Measurements from ENCODE around the gene EFL1. TPM values are rescaled to one million over a fixed set of nuclear protein-coding genes. Genes with fewer than 3 reads are reported as not detected.

The EFL1 gene
- total and polyA plus RNA-seq, 4 donors: 3.2 to 10.1 (median 6.1) TPM

GRCh38 chr15:82135638-82136037, 126.9 kb downstream of the EFL1 start:
- H3K27me3 ChIP-seq (ENCODE audit: control insufficient read depth in 4 of 4, insufficient read depth in 4 of 4, low read length in 3 of 4): no peaks in the 10 kb centered on the region
- no peak for TF ChIP-seq YY1 (IDR thresholded peaks at IDR 0.05)
- TF ChIP-seq FOXA2 (IDR thresholded peaks at IDR 0.05): no peak
- TF ChIP-seq REST (IDR thresholded peaks at IDR 0.05): no peak
- TF ChIP-seq HNF4A (conservative IDR thresholded peaks at IDR 0.05): no peak
- TF ChIP-seq CTCF (IDR thresholded peaks at IDR 0.05; ENCODE audit: low read depth, low read length, missing input control): no peak
- TF ChIP-seq MAX (IDR thresholded peaks at IDR 0.05): no peak
- no peak for TF ChIP-seq GABPA (IDR thresholded peaks at IDR 0.05 in 1 of 2, conservative IDR thresholded peaks at IDR 0.05 in 1 of 2)
- no peak for TF ChIP-seq RAD21 (IDR thresholded peaks at IDR 0.05)
- DNase-seq (ENCODE audit: low spot score): no peak
- no peak overlapping the region for H3K4me3 ChIP-seq (ENCODE audit: low read depth in 1 of 3, low read length in 3 of 3)
- H3K9ac ChIP-seq (ENCODE audit: low read depth in 1 of 2, low read length in 2 of 2): no peak overlapping the region
- peaks cover 5 to 17% (median 10%) of the 10 kb centered on the region in 4 donors for H3K4me1 ChIP-seq (ENCODE audit: control insufficient read depth in 4 of 4, insufficient read depth in 4 of 4, low read length in 3 of 4)
- 99% methylated on average over 3 of the region's 3 CpGs for WGBS
- H3K36me3 ChIP-seq (ENCODE audit: control insufficient read depth in 4 of 4, insufficient read depth in 3 of 4, low read depth in 1 of 4, low read length in 3 of 4): peaks cover 0 to 2% (median 0%) of the 10 kb centered on the region in 4 donors
- H3K27ac ChIP-seq (ENCODE audit: low read depth in 1 of 2, low read length in 2 of 2): no peak overlapping the region
- H3K9me3 ChIP-seq (ENCODE audit: control insufficient read depth in 4 of 4, low read length in 3 of 4): no peaks in the 10 kb centered on the region

GRCh38 chr15:82134461-82134860, 128.1 kb downstream of the EFL1 start:
- no peak for DNase-seq (ENCODE audit: low spot score)
- TF ChIP-seq ZBTB33 (IDR thresholded peaks at IDR 0.05) (no peak), ATF3 (IDR thresholded peaks at IDR 0.05) (no peak), REST (IDR thresholded peaks at IDR 0.05) (no peak), NR2F2 (IDR thresholded peaks at IDR 0.05) (no peak), HNF4G (IDR thresholded peaks at IDR 0.05) (no peak), FOXA1 (IDR thresholded peaks at IDR 0.05) (no peak), FOXA2 (IDR thresholded peaks at IDR 0.05) (no peak), JUND (IDR thresholded peaks at IDR 0.05) (no peak), CTCF (IDR thresholded peaks at IDR 0.05; ENCODE audit: low read depth, low read length, missing input control) (no peak), YY1 (IDR thresholded peaks at IDR 0.05) (no peak), SP1 (IDR thresholded peaks at IDR 0.05) (no peak), TAF1 (conservative IDR thresholded peaks at IDR 0.05) (no peak), RAD21 (IDR thresholded peaks at IDR 0.05) (no peak), MAX (IDR thresholded peaks at IDR 0.05) (no peak), EGR1 (IDR thresholded peaks at IDR 0.05; ENCODE audit: low read depth in 2 of 2) (no peak), HNF4A (conservative IDR thresholded peaks at IDR 0.05) (no peak), GABPA (IDR thresholded peaks at IDR 0.05 in 1 of 2, conservative IDR thresholded peaks at IDR 0.05 in 1 of 2) (no peak)
- Histone ChIP-seq H3K9ac (ENCODE audit: low read depth in 1 of 2, low read length in 2 of 2) (no peak overlapping the region), H3K36me3 (ENCODE audit: control insufficient read depth in 4 of 4, insufficient read depth in 3 of 4, low read depth in 1 of 4, low read length in 3 of 4) (peaks cover 0 to 2% (median 0%) of the 10 kb centered on the region in 4 donors), H3K4me1 (ENCODE audit: control insufficient read depth in 4 of 4, insufficient read depth in 4 of 4, low read length in 3 of 4) (peaks cover 5 to 14% (median 10%) of the 10 kb centered on the region in 4 donors), H3K4me3 (ENCODE audit: low read depth in 1 of 3, low read length in 3 of 3) (no peak overlapping the region), H3K27ac (ENCODE audit: low read depth in 1 of 2, low read length in 2 of 2) (no peak overlapping the region), H3K9me3 (ENCODE audit: control insufficient read depth in 4 of 4, low read length in 3 of 4) (no peaks in the 10 kb centered on the region), H3K27me3 (ENCODE audit: control insufficient read depth in 4 of 4, insufficient read depth in 4 of 4, low read length in 3 of 4) (no peaks in the 10 kb centered on the region)
- 90% methylated on average over 3 of the region's 3 CpGs for whole genome bisulfite sequencing

Data from liver (tissue), 9 donors.